Activated CD8-positive, alpha-beta T cell treated with anti-CD3 and anti-CD28 coated beads for 36 hours (primary cell): ENCODE measurements around the gene EYA4. TPM values are rescaled to one million over a fixed set of nuclear protein-coding genes. Genes with fewer than 3 reads are reported as not detected.

Experiments used
- ATAC-seq: fragments of 200-7000 bp; cut with Tn5 transposase; one replicate; pipeline ENCODE4 v1.10.0; 2021; ENCODE audit warnings: mild to moderate bottlenecking, moderate library complexity
- CTCF ChIA-PET: fragments of 350-600 bp; sonication (Branson Sonifier 250); formaldehyde crosslinking; loops from one replicate; lab custom pipeline; 2021; ENCODE audit warnings: antibody characterized with exemption; lab: Charles Lee
- POLR2A ChIA-PET: fragments of 350-600 bp; sonication (Branson Sonifier 250); formaldehyde crosslinking; loops from one replicate; lab custom pipeline; 2021; ENCODE audit warnings: antibody characterized with exemption; lab: Charles Lee
- DNase-seq: peaks from one replicate; pipeline ENCODE4 v3.0.0-alpha.2; 2020
- H3K27ac Mint-ChIP-seq: one replicate; pipeline ENCODE4 v1.8.0; 2021; ENCODE audit warnings: mild to moderate bottlenecking, mixed read lengths
- H3K27me3 Mint-ChIP-seq: one replicate; pipeline ENCODE4 v1.8.0; 2021; ENCODE audit warnings: mixed read lengths
- H3K36me3 Mint-ChIP-seq: one replicate; pipeline ENCODE4 v1.8.0; 2021; ENCODE audit warnings: low read depth, mixed read lengths
- H3K4me1 Mint-ChIP-seq: one replicate; pipeline ENCODE4 v1.8.0; 2021; ENCODE audit warnings: low read depth, mixed read lengths
- H3K4me3 Mint-ChIP-seq: one replicate; pipeline ENCODE4 v1.8.0; 2021; ENCODE audit warnings: mild to moderate bottlenecking, moderate library complexity, mixed read lengths
- H3K9me3 Mint-ChIP-seq: one replicate; pipeline ENCODE4 v1.8.0; 2021; ENCODE audit warnings: mixed read lengths
- intact Hi-C: fragments of 100-400 bp; cut with micrococcal nuclease; formaldehyde crosslinking; loops from one replicate; pipeline ENCODE4 v1.10.0; 2022
- total RNA-seq, 2 experiments: library from RNA; stranded (reverse); gene quantifications; one replicate each; pipeline ENCODE4 v1.2.3, GENCODE V29; 2021
- TF ChIP-seq, protein P1 (sequence below): fragments of 200-600 bp; IDR thresholded peaks from one replicate; pipeline ENCODE4 v1.8.0; 2022; ENCODE audit warnings: antibody characterized with exemption, mild to moderate bottlenecking

Gene EYA4
- total RNA-seq, 2 experiments from 2014 or later: not detected

DNA sequence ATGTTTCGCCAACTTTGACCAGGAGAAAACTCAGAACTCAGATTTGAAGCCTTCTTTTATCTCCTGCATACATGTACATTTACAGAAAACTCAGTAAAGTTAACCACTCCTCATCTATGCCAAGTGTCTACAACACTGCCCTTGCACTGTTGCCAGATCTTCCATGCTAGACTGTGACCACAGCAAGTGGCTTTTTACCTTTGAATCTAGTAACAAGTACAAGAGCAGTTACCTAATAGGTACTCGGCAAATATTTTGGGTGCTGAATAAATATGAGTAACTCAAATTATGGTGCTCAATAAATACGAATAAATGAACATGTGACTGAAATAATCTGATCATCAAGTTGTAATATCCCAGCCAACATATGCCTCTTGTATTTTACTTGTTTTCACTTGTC lies 184.9 kb downstream of the EYA4 start:
- Mint-ChIP-seq H3K27me3 (no peaks in the 10 kb centered on the region), H3K27ac (no peak overlapping the region), H3K9me3 (no peaks in the 10 kb centered on the region), H3K36me3 (no peaks in the 10 kb centered on the region), H3K4me3 (no peak overlapping the region), H3K4me1 (no peaks in the 10 kb centered on the region)
- intact Hi-C loops: no loop called here
- ATAC-seq (no peak), DNase-seq (no peak)
- ChIA-PET CTCF (no interaction called here), POLR2A (no interaction called here)
- TF ChIP-seq, protein P1, sequence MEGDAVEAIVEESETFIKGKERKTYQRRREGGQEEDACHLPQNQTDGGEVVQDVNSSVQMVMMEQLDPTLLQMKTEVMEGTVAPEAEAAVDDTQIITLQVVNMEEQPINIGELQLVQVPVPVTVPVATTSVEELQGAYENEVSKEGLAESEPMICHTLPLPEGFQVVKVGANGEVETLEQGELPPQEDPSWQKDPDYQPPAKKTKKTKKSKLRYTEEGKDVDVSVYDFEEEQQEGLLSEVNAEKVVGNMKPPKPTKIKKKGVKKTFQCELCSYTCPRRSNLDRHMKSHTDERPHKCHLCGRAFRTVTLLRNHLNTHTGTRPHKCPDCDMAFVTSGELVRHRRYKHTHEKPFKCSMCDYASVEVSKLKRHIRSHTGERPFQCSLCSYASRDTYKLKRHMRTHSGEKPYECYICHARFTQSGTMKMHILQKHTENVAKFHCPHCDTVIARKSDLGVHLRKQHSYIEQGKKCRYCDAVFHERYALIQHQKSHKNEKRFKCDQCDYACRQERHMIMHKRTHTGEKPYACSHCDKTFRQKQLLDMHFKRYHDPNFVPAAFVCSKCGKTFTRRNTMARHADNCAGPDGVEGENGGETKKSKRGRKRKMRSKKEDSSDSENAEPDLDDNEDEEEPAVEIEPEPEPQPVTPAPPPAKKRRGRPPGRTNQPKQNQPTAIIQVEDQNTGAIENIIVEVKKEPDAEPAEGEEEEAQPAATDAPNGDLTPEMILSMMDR: no peak

DNA sequence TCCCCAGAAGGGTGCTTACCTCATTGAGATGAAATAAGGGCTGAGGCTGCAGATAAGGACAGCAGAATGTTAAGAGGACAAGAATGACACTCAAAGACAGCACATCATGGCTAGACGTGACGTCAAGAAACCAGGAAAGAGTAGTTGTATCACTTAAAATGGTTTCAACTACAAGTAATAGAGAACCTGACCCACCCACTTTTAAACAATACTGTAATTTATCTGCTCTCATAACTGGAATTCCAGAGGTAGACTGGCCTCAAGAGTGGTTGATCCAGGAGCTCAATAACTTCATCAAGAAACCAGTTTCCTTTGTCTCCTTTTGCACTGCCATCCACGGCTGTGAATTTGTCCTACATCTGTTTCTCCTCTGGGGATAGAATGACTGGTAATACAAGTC lies 187.1 kb downstream of the EYA4 start:
- H3K4me3 Mint-ChIP-seq: no peak overlapping the region
- POLR2A ChIA-PET: no interaction called here
- no peaks in the 10 kb centered on the region for H3K36me3 Mint-ChIP-seq
- H3K9me3 Mint-ChIP-seq: no peaks in the 10 kb centered on the region
- CTCF ChIA-PET: no interaction called here
- H3K4me1 Mint-ChIP-seq: no peaks in the 10 kb centered on the region
- no peaks in the 10 kb centered on the region for H3K27me3 Mint-ChIP-seq
- no peak overlapping the region for H3K27ac Mint-ChIP-seq
- TF ChIP-seq, protein P1: no peak
- no peak for DNase-seq
- intact Hi-C loops: no loop called here
- ATAC-seq: no peak

DNA sequence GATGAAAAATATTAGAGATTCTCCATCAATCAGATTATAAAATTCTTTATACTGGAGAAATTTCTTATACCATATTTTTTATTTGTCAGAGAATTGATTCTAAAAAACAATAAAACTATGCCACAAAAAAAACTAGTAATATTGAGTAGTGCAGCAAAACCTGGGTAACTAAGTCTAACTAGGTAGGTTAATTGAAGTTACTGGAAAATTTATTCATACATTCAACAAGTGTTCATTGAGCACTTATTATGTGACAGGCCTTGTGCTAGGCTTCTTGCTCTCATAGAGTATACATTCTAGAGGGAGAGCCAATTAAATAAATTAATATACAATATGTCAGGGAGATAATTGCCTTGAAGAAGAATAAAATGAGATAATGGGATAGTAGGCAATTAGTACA lies 189.4 kb downstream of the EYA4 start:
- no peaks in the 10 kb centered on the region for H3K27me3 Mint-ChIP-seq
- no peaks in the 10 kb centered on the region for H3K4me1 Mint-ChIP-seq
- ATAC-seq (no peak), DNase-seq (no peak)
- ChIA-PET POLR2A (no interaction called here), CTCF (no interaction called here)
- H3K4me3 Mint-ChIP-seq: no peak overlapping the region
- no peak overlapping the region for H3K27ac Mint-ChIP-seq
- no peaks in the 10 kb centered on the region for H3K9me3 Mint-ChIP-seq
- TF ChIP-seq, protein P1: no peak
- intact Hi-C loops: no loop called here
- no peaks in the 10 kb centered on the region for H3K36me3 Mint-ChIP-seq

- TF ChIP-seq, protein P1: no peak
- ATAC-seq: no peak
- Mint-ChIP-seq H3K36me3 (no peaks in the 10 kb centered on the region), H3K4me1 (no peaks in the 10 kb centered on the region), H3K27me3 (no peaks in the 10 kb centered on the region), H3K9me3 (no peaks in the 10 kb centered on the region), H3K4me3 (no peak overlapping the region), H3K27ac (no peak overlapping the region)
- DNase-seq: no peak
- intact Hi-C loops: no loop called here
- ChIA-PET CTCF (no interaction called here), POLR2A (no interaction called here)
Measured at GRCh38 chr6:133431031-133431430, 189.9 kb downstream of the EYA4 start.

- POLR2A ChIA-PET: no interaction called here
- H3K9me3 Mint-ChIP-seq: no peaks in the 10 kb centered on the region
- no peaks in the 10 kb centered on the region for H3K4me1 Mint-ChIP-seq
- CTCF ChIA-PET: no interaction called here
- no peak for ATAC-seq
- H3K27me3 Mint-ChIP-seq: no peaks in the 10 kb centered on the region
- no peak overlapping the region for H3K27ac Mint-ChIP-seq
- H3K36me3 Mint-ChIP-seq: no peaks in the 10 kb centered on the region
- DNase-seq: no peak
- TF ChIP-seq, protein P1: no peak
- H3K4me3 Mint-ChIP-seq: no peak overlapping the region
- intact Hi-C loops: no loop called here
Measured at GRCh38 chr6:133432021-133432989, 191.1 kb downstream of the EYA4 start.
